Mesendoderm (in vitro differentiated cells): ENCODE data around the gene SH3BP2.

Experiments used
- DNase-seq: peaks from one replicate; pipeline ENCODE4 v3.0.0; 2013
- H2AK5ac ChIP-seq: 2 replicates; pipeline ENCODE4 v1.6.1; 2013; ENCODE audit warnings: low read length, inconsistent platforms
- H2BK120ac ChIP-seq: 2 replicates; pipeline ENCODE4 v1.6.1; 2013; ENCODE audit warnings: low read depth, mild to moderate bottlenecking, low read length, moderate library complexity, mixed read lengths
- H2BK15ac ChIP-seq: replicated peaks from 2 replicates; pipeline ENCODE4 v1.6.1; 2013; ENCODE audit warnings: low read depth, mild to moderate bottlenecking, moderate library complexity
- H2BK5ac ChIP-seq: 2 replicates; pipeline ENCODE4 v1.6.1; 2013; ENCODE audit warnings: low read length, inconsistent platforms
- H3K18ac ChIP-seq: 2 replicates; pipeline ENCODE4 v1.6.1; 2013; ENCODE audit warnings: mild to moderate bottlenecking, low read length, mixed read lengths
- H3K23ac ChIP-seq: one replicate; pipeline ENCODE4 v1.6.1; 2013; ENCODE audit warnings: low read length
- H3K27ac ChIP-seq: 2 replicates; pipeline ENCODE4 v1.5.1; 2013; ENCODE audit warnings: low read depth, mild to moderate bottlenecking, inconsistent platforms, low read length, moderate library complexity
- H3K27me3 ChIP-seq: 2 replicates; pipeline ENCODE4 v1.6.1; 2013; ENCODE audit warnings: low read length, control low read depth, mild to moderate bottlenecking, inconsistent platforms; ENCODE audit not compliant: insufficient read depth, poor library complexity
- H3K36me3 ChIP-seq: 2 replicates; pipeline ENCODE4 v1.6.1; 2013; ENCODE audit warnings: low read length, inconsistent platforms; ENCODE audit not compliant: control insufficient read depth, insufficient read depth
- H3K4ac ChIP-seq: one replicate; pipeline ENCODE4 v1.6.1; 2013; ENCODE audit warnings: low read depth, mild to moderate bottlenecking, low read length, moderate library complexity
- H3K4me1 ChIP-seq: 2 replicates; pipeline ENCODE4 v1.6.1; 2013; ENCODE audit warnings: low read depth, low read length, inconsistent platforms; ENCODE audit not compliant: control insufficient read depth
- H3K4me2 ChIP-seq: 2 replicates; pipeline ENCODE4 v1.6.1; 2013; ENCODE audit warnings: low read length
- H3K4me3 ChIP-seq: 2 replicates; pipeline ENCODE4 v1.5.1; 2013; ENCODE audit warnings: mild to moderate bottlenecking, low read length
- H3K56ac ChIP-seq: one replicate; pipeline ENCODE4 v1.6.1; 2013; ENCODE audit warnings: low read length
- H3K79me1 ChIP-seq: 2 replicates; pipeline ENCODE4 v1.6.1; 2013; ENCODE audit warnings: low read length, inconsistent platforms
- H3K79me2 ChIP-seq: 2 replicates; pipeline ENCODE4 v1.6.1; 2013; ENCODE audit warnings: mild to moderate bottlenecking, low read length; ENCODE audit not compliant: control insufficient read depth, insufficient read depth
- H3K9ac ChIP-seq: 2 replicates; pipeline ENCODE4 v1.6.1; 2013; ENCODE audit warnings: low read length, inconsistent platforms
- H4K5ac ChIP-seq: one replicate; pipeline ENCODE4 v1.6.1; 2013; ENCODE audit warnings: low read length
- H4K8ac ChIP-seq: one replicate; pipeline ENCODE4 v1.6.1; 2013; ENCODE audit warnings: low read depth, mild to moderate bottlenecking, control low read depth, low read length, moderate library complexity
- WGBS: extraction: QIAGEN DNeasy Blood & Tissue Kit; methylation state at CpG from one replicate; pipeline ENCODE4 v1.1.7; 2013; ENCODE audit warnings: low lambda C conversion rate, missing lambda C conversion rate; ENCODE audit not compliant: insufficient coverage; ENCODE audit errors: extremely low coverage; 5-methylcytosine and 5-hydroxymethylcytosine counted together

SH3BP2 gene

DNA sequence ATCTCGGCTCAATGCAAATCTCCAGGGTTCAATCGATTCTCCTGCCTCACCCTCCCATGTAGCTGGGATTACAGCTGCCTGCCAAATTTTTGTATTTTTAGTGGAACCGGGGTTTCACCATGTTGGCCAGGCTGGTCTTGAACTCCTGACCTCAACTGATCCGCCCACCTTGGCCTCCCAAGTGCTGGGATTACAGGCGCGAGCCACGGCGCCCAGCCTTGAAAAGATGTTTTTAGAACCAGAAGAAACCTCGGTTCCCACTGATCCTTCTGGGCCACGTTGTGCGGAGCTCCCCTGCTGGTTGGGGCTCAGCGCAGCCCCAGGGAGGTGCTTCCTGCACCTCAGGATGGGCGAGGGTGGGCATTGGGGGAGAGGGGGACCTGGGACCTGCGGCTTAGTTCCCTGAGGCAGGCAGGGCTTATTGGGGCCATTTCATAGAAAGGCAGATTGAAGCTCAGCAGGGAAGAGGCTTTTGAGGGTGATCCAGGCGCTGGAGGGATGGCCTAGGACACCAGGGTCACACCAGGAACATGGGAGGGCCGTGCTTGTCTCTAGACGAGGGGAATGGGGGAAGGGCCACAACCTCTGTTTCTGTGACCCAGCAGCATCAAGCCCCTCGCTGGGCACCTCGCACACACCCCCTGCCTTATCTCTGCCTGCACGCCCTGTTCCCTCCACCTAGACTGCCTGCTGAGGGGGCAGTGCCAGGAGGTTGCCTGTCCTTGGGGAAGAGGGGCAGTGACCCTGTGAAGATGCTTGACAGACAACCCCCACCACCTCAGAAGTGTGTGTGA, 44.4 kb downstream of the SH3BP2 start:
- Histone ChIP-seq H3K4me1 (peaks cover 2% of the 10 kb centered on the region), H4K8ac (no peak overlapping the region), H2BK15ac (no peak overlapping the region), H3K56ac (peak overlapping the region; percentile 31), H2BK5ac (no peak overlapping the region), H3K4me3 (no peak overlapping the region), H4K5ac (no peak overlapping the region), H3K27ac (no peak overlapping the region), H3K36me3 (peaks cover 7% of the 10 kb centered on the region), H3K18ac (no peak overlapping the region), H3K4ac (no peak overlapping the region), H3K27me3 (no peaks in the 10 kb centered on the region), H3K9ac (no peak overlapping the region), H3K79me1 (no peaks in the 10 kb centered on the region), H3K23ac (no peak overlapping the region), H2BK120ac (no peak overlapping the region), H2AK5ac (no peak overlapping the region), H3K79me2 (no peaks in the 10 kb centered on the region), H3K4me2 (no peak overlapping the region)
- no CpG with 5 or more reads among the region's 20 CpGs for WGBS
- DNase-seq: no peak

DNA sequence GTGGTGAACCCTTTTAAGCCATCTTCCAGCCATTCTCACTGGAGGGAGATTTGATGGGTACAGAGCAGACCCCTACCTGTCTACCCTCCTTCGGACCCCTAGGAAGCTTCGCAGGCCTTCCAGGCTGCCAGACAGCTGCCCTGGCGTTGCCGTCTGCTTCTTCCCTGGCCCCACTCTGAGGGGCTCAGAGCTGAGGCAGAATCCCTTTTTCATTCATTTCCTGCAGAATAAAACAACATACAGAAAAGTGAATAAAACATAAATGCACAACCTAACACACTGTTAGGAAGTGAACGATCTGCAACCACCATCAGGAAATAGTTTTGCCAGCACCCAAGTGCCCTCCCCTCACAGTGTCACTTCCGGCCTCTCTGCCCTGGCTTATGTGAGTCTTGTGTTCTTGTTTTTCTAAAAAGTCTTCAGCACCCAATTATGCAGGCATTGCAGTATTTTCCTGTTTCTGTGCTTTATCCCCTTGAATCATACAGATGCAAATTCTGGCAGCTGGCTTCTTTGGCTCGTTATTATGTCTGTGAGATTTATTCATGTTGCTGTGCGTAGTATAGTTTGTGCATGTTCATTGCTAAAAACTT, 45.1 kb downstream of the SH3BP2 start:
- Histone ChIP-seq H3K9ac (no peak overlapping the region), H3K79me1 (no peaks in the 10 kb centered on the region), H3K56ac (peak overlapping the region; percentile 31), H2AK5ac (no peak overlapping the region), H3K4me3 (no peak overlapping the region), H2BK15ac (no peak overlapping the region), H2BK120ac (no peak overlapping the region), H3K4ac (no peak overlapping the region), H3K79me2 (no peaks in the 10 kb centered on the region), H3K4me2 (no peak overlapping the region), H3K27ac (no peak overlapping the region), H3K18ac (no peak overlapping the region), H4K8ac (no peak overlapping the region), H3K36me3 (peaks cover 7% of the 10 kb centered on the region), H4K5ac (no peak overlapping the region), H3K4me1 (peaks cover 6% of the 10 kb centered on the region), H3K27me3 (no peaks in the 10 kb centered on the region), H2BK5ac (no peak overlapping the region), H3K23ac (no peak overlapping the region)
- no CpG with 5 or more reads among the region's 8 CpGs for WGBS
- DNase-seq: no peak

DNA sequence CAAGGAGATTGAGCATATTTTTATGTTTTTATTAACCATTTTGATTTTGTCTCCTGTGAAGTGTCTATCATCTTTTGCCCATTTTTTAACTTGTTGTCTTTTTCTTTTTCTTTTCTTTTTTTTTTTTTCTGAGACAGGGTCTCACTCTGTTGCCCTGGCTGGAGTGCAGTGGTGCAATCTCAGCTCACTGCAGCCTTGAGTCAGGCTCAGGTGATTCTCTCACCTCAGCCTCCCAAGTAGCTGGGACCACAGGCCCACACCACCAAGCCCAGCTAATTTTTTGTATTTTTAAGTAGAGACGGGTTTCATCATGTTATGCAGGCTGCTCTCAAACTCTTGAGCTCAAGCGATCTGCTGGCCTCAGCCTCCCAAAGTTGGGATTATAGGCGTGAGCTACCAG, 46.2 kb downstream of the SH3BP2 start:
- no peaks in the 10 kb centered on the region for H3K27me3 ChIP-seq
- no peak overlapping the region for H3K27ac ChIP-seq
- no peak overlapping the region for H2BK15ac ChIP-seq
- H2BK5ac ChIP-seq: no peak overlapping the region
- H3K23ac ChIP-seq: no peak overlapping the region
- H3K18ac ChIP-seq: no peak overlapping the region
- no peak overlapping the region for H3K4me3 ChIP-seq
- H4K5ac ChIP-seq: no peak overlapping the region
- H2AK5ac ChIP-seq: no peak overlapping the region
- no CpG with 5 or more reads among the region's 3 CpGs for WGBS
- no peak overlapping the region for H4K8ac ChIP-seq
- no peak overlapping the region for H3K9ac ChIP-seq
- H3K79me2 ChIP-seq: peaks cover under 1% of the 10 kb centered on the region
- H3K56ac ChIP-seq: no peak overlapping the region
- H3K4me1 ChIP-seq: peaks cover 6% of the 10 kb centered on the region
- no peak for DNase-seq
- no peak overlapping the region for H3K4ac ChIP-seq
- no peaks in the 10 kb centered on the region for H3K79me1 ChIP-seq
- H3K36me3 ChIP-seq: peaks cover 2% of the 10 kb centered on the region
- no peak overlapping the region for H3K4me2 ChIP-seq
- H2BK120ac ChIP-seq: no peak overlapping the region

DNA sequence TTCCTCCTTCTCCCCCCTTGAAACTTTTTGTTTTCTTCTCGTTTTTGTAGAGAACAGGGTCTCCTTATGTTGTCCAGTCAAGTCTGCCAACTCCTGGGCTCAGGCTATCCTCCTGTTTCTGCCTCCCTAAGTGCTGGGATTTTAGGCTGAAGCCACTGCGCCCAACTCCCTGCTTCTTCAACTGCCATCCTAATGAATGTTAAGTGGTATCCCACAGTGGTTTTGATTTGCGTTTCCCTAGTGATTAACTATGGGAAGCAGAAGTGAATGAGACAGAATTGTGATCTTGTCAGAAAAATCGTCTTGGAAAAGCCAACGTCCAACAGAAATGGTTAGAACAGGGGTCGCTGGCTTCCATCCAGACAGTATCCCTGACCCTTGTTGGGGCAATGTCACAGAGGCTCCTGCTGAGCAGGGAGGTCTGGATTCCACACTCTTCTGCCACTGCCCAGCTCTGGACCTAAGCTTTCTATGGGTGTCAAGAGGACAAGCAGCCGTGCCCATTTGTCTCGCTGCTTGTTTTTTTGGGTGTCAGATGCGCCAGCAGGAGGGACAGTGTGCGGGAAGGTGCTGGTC, 49.9 kb downstream of the SH3BP2 start:
- no CpG with 5 or more reads among the region's 10 CpGs for WGBS

DNA sequence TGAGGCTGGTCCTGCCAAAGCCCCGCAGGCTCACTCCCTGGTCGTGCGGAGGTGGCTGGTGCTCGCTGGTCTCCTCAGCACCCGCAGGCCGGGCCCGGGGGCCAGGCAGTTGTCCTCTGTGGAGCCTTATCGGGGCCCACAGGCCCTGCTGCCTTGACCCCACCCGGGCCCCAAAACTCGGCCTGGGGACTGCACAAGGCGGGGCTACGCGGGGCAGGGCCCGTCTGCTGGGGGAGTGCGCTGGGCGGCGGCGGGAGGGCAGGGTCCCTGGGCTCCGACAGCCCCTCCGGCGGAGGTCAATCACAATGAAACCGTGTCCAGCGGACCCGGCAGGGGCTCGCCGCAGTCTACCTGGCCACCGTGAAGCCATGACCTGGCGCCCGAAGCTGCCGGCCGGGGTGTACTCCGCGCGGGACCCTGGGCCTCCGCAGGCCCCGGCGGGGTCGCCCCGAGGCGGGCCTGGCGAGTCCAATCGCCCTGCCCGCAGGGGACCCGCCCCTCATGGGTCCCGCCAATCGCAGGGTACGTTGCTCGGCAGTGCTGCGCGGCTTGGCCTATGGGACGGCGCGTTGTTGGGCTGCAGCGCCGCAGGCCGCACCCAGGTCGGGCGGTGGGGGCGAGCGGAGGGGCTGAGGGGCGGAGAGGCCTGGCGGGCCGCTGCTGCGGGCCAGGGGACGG, 50.5 kb downstream of the SH3BP2 start, which contains the start of gene ADD1:
Gene ADD1, plus strand, starts transcription at position 582 of the 678 bp plus-strand sequence. CDS start 32,072 bp downstream, outside the sequence.
- H2BK5ac ChIP-seq: peak within 1 kb of the TSS; percentile 52
- H3K23ac ChIP-seq: peak within 1 kb of the TSS; percentile 91

More for the DNA sequence above, 49.9 kb downstream of the SH3BP2 start:
- Histone ChIP-seq H2BK5ac (peak overlapping the region; percentile 33), H4K5ac (no peak overlapping the region), H3K4me3 (peak overlapping the region; percentile 69), H3K9ac (peak overlapping the region; percentile 89), H3K36me3 (no peaks in the 10 kb centered on the region), H3K4ac (no peak overlapping the region), H3K4me2 (peak overlapping the region; percentile 99), H2BK120ac (no peak overlapping the region), H3K79me1 (no peaks in the 10 kb centered on the region), H3K4me1 (peaks cover 5% of the 10 kb centered on the region), H3K23ac (peak overlapping the region; percentile 91), H4K8ac (no peak overlapping the region), H3K27ac (peak overlapping the region; percentile 61), H3K56ac (peak overlapping the region; percentile 98), H3K79me2 (peaks cover 30% of the 10 kb centered on the region), H3K18ac (peak overlapping the region; percentile 85), H3K27me3 (no peaks in the 10 kb centered on the region), H2BK15ac (no peak overlapping the region), H2AK5ac (peak overlapping the region; percentile 74)
- peak; percentile 59 for DNase-seq

More for the DNA sequence above, 50.5 kb downstream of the SH3BP2 start, which contains the start of gene ADD1:
- Histone ChIP-seq H2AK5ac (peak within 1 kb of the TSS; percentile 74), H3K4me3 (peak within 1 kb of the TSS; percentile 77), H3K79me1 (no peaks in the 10 kb centered on the region), H3K56ac (peak within 1 kb of the TSS; percentile 98), H3K27ac (peak within 1 kb of the TSS; percentile 86), H3K79me2 (peaks cover 33% of the 10 kb centered on the region), H3K18ac (peak within 1 kb of the TSS; percentile 98), H3K4ac (peak within 1 kb of the TSS; percentile 99), H3K4me1 (peaks cover 5% of the 10 kb centered on the region), H3K4me2 (peak within 1 kb of the TSS; percentile 99), H2BK120ac (peak within 1 kb of the TSS; percentile 97), H4K8ac (peak within 1 kb of the TSS; percentile 100), H3K36me3 (no peaks in the 10 kb centered on the region), H2BK15ac (no peak within 1 kb of the TSS), H4K5ac (no peak within 1 kb of the TSS), H3K27me3 (no peaks in the 10 kb centered on the region), H3K9ac (peak within 1 kb of the TSS; percentile 89)
- DNase-seq: peak; percentile 95
- WGBS: no CpG with 5 or more reads among the region's 65 CpGs
